ENCODE data around the gene OR52E6. TPM values are rescaled to one million over a fixed set of nuclear protein-coding genes. Genes with fewer than 3 reads are reported as not detected.

Gene OR52E6
- total RNA-seq (2016; rRNA removed; fragmentation: Illumina TruSeq; extraction: Trizol) (not detected in 2 replicates), polyA plus RNA-seq (2011; rRNA removed) (not detected in 2 replicates), polyA minus RNA-seq (2011; rRNA and poly(A)+ RNA removed; ENCODE audit: low replicate concordance) (not detected in 2 replicates), Bru-seq, nascent RNA (not detected), BruChase-seq, experiment 1, labeled RNA remaining after a 6-hour chase (not detected), BruChase-seq, experiment 2, labeled RNA remaining after a 2-hour chase (not detected)
- not detected in 2 replicates for total RNA-seq (2016; cell fraction: cytosol; rRNA removed; fragmentation: Illumina TruSeq; extraction: Trizol; ENCODE audit: low read depth)
- not detected in 2 replicates for total RNA-seq (2016; cell fraction: insoluble cytoplasmic fraction; rRNA removed; fragmentation: Illumina TruSeq; extraction: Trizol)
- total RNA-seq (2016; cell fraction: membrane; rRNA removed; fragmentation: Illumina TruSeq; extraction: Trizol), result not detected in 2 replicates
- not detected in 2 replicates for total RNA-seq (2016; cell fraction: nucleus; rRNA removed; fragmentation: Illumina TruSeq; extraction: Trizol)
- polyA plus RNA-seq (2011; cell fraction: cytosol; rRNA removed), result not detected in 2 replicates
- polyA plus RNA-seq (2011; cell fraction: nucleus; rRNA removed), result not detected in 2 replicates
- polyA plus RNA-seq (2012), result not detected in 2 replicates
- not detected in 2 replicates for polyA plus RNA-seq (2016; cell fraction: cytosol; fragmentation: Illumina TruSeq; extraction: Trizol; ENCODE audit: low read depth)
- polyA plus RNA-seq (2016; cell fraction: insoluble cytoplasmic fraction; fragmentation: Illumina TruSeq; extraction: Trizol; ENCODE audit: low read depth), result not detected in 2 replicates
- polyA plus RNA-seq (2016; cell fraction: membrane; fragmentation: Illumina TruSeq; extraction: Trizol; ENCODE audit: low read depth), result not detected in 2 replicates
- polyA plus RNA-seq (2016; cell fraction: nucleus; fragmentation: Illumina TruSeq; extraction: Trizol; ENCODE audit: insufficient read depth, low read depth), result not detected in 2 replicates
- polyA minus RNA-seq (2011; cell fraction: cytosol; rRNA and poly(A)+ RNA removed), result not detected in 2 replicates
- polyA minus RNA-seq (2011; cell fraction: nucleus; rRNA and poly(A)+ RNA removed), result not detected in 2 replicates
- long read RNA-seq, experiment 1, result 0 reads
- long read RNA-seq, experiment 2, result 0 reads

GRCh38 chr11:5841797-5842196 lies at the start of gene OR52E6:
Gene OR52E6, minus strand, starts transcription at chr11:5841897. Its CDS starts 0 bp downstream, at chr11:5841897.
- no peak within 1 kb of the TSS for H3K4me3 ChIP-seq (replicated peaks in 1 of 3; ENCODE audit: insufficient read depth in 1 of 3, low read depth in 2 of 3, low read length in 3 of 3)
- WGBS (ENCODE audit: low lambda C conversion rate), result 0% methylated on average over 1 of the region's 1 CpG
- FAIRE-seq, result no peak
- BruUV-seq (replicated peaks), result no TSS peak
- H3K79me2 ChIP-seq (ENCODE audit: insufficient read depth, low read length), result no peaks in the 10 kb centered on the region
- H2AFZ ChIP-seq (ENCODE audit: low read length), result no peak within 1 kb of the TSS
- H3K4me1 ChIP-seq (ENCODE audit: insufficient read depth, low read length), result no peaks in the 10 kb centered on the region
- H3K9ac ChIP-seq (ENCODE audit: insufficient read depth, low read depth, low read length), result no peak within 1 kb of the TSS
- no peaks in the 10 kb centered on the region for H4K20me1 ChIP-seq (ENCODE audit: insufficient read depth, low read length)
- H3K36me3 ChIP-seq (replicated peaks in 1 of 2; ENCODE audit: control insufficient read depth in 1 of 2, insufficient read depth in 2 of 2, low read length in 2 of 2), result no peaks in the 10 kb centered on the region
- intact Hi-C loops (cut with micrococcal nuclease; ENCODE audit: unreplicated experiment) (no loop called here), in situ Hi-C loops (cut with HindIII; ENCODE audit: extremely low pct_ligation_motif_present, low pct_unique_long_range_greater_than_20kb) (no loop called here)
- no peaks in the 10 kb centered on the region for H3K9me3 ChIP-seq (ENCODE audit: low read length)
- no peak within 1 kb of the TSS for H3K27ac ChIP-seq (ENCODE audit: extremely low read length, insufficient read depth, low read length)
- CTCF ChIA-PET (ENCODE audit: low intra/inter-chr PET ratio, low total read pairs), result no interaction called here
- POLR2A ChIA-PET, result no interaction called here
- TF ChIP-seq GABPA (IDR thresholded peaks at IDR 0.05; ENCODE audit: low read depth, low read length) (no peak), GABPA (CRISPR knock-in tag; IDR thresholded peaks at IDR 0.05; ENCODE audit: low read depth) (no peak), ZUFSP (CRISPR knock-in tag; IDR thresholded peaks at IDR 0.05; ENCODE audit: borderline replicate concordance) (no peak), KMT2A (CRISPR knock-in tag; IDR thresholded peaks at IDR 0.05) (no peak), ZBTB7A (CRISPR knock-in tag; IDR thresholded peaks at IDR 0.05) (no peak), ZFP36L1 (CRISPR knock-in tag; IDR thresholded peaks at IDR 0.05) (no peak), ZNF136 (CRISPR knock-in tag; IDR thresholded peaks at IDR 0.05; ENCODE audit: low read depth) (no peak), ZBTB46 (CRISPR knock-in tag; IDR thresholded peaks at IDR 0.05; ENCODE audit: borderline replicate concordance) (no peak)
- DNase-seq (ENCODE audit: low spot score), result no peak
- no peaks in the 10 kb centered on the region for H3K27me3 ChIP-seq (ENCODE audit: control insufficient read depth in 1 of 2, insufficient read depth in 2 of 2, low read length in 2 of 2)
- no peak within 1 kb of the TSS for H3K4me2 ChIP-seq (ENCODE audit: low read depth, low read length)
- ATAC-seq, result no peak
